Nephron progenitor cell (in vitro differentiated cells): ENCODE measurements around the gene PCDHGB7.
"Not testable (repeated sequence)": the region's sequence is repeated elsewhere in the genome, so short reads cannot be mapped to it uniquely, and the experiment has no call there.

Experiments
- DNase-seq: peaks from one replicate; pipeline ENCODE4 v3.0.0; 2021
- H3K27ac Mint-ChIP-seq: 2 replicates; pipeline ENCODE4 v1.8.0; 2021; ENCODE audit warnings: mild to moderate bottlenecking, moderate library complexity, mixed read lengths
- H3K27me3 Mint-ChIP-seq: 2 replicates; pipeline ENCODE4 v1.8.0; 2021; ENCODE audit warnings: mild to moderate bottlenecking, low read depth, mixed read lengths; ENCODE audit not compliant: poor library complexity
- H3K36me3 Mint-ChIP-seq: 2 replicates; pipeline ENCODE4 v1.8.0; 2021; ENCODE audit warnings: low read depth, mixed read lengths
- H3K4me1 Mint-ChIP-seq: 2 replicates; pipeline ENCODE4 v1.8.0; 2021; ENCODE audit warnings: mixed read lengths
- H3K4me3 Mint-ChIP-seq: 2 replicates; pipeline ENCODE4 v1.8.0; 2021; ENCODE audit warnings: mild to moderate bottlenecking, moderate library complexity, mixed read lengths
- H3K9me3 Mint-ChIP-seq: 2 replicates; pipeline ENCODE4 v1.8.0; 2021; ENCODE audit warnings: mild to moderate bottlenecking, moderate library complexity, mixed read lengths
- TF ChIP-seq, protein P1 (sequence below): fragments of 200-600 bp; sonication (generic); IDR thresholded peaks from 2 replicates; pipeline ENCODE4 v1.5.0; 2021; ENCODE audit warnings: antibody characterized with exemption

The PCDHGB7 gene

DNA sequence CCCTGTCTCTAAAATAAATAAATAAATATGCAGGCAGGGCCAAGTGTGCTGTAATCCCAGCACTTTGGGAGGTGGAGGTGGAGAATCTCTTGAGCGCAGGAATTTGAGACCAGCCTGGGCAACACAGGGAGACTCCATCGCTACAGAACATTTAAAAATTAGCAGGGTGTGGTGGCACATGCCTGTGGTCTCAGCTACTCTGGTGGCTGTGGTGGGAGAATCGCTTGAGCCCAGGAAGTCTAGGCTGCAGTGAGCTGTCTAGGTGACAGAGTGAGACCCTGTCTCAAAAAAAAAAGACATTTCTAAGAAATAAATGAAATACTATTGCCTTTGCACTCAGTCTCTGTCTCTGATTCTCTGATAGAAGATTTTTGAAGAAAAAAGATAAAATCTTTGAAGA lies 5.9 kb upstream of the PCDHGB7 start:
- H3K9me3 Mint-ChIP-seq, result peaks cover 100% of the 10 kb centered on the region
- TF ChIP-seq, protein P1, sequence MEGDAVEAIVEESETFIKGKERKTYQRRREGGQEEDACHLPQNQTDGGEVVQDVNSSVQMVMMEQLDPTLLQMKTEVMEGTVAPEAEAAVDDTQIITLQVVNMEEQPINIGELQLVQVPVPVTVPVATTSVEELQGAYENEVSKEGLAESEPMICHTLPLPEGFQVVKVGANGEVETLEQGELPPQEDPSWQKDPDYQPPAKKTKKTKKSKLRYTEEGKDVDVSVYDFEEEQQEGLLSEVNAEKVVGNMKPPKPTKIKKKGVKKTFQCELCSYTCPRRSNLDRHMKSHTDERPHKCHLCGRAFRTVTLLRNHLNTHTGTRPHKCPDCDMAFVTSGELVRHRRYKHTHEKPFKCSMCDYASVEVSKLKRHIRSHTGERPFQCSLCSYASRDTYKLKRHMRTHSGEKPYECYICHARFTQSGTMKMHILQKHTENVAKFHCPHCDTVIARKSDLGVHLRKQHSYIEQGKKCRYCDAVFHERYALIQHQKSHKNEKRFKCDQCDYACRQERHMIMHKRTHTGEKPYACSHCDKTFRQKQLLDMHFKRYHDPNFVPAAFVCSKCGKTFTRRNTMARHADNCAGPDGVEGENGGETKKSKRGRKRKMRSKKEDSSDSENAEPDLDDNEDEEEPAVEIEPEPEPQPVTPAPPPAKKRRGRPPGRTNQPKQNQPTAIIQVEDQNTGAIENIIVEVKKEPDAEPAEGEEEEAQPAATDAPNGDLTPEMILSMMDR, result no peak
- H3K27me3 Mint-ChIP-seq, result peaks cover 23% of the 10 kb centered on the region
- H3K4me3 Mint-ChIP-seq, result peak overlapping the region; percentile 49
- H3K27ac Mint-ChIP-seq, result no peak overlapping the region
- DNase-seq, result no peak
- peaks cover 23% of the 10 kb centered on the region for H3K4me1 Mint-ChIP-seq
- H3K36me3 Mint-ChIP-seq, result peaks cover 95% of the 10 kb centered on the region

DNA sequence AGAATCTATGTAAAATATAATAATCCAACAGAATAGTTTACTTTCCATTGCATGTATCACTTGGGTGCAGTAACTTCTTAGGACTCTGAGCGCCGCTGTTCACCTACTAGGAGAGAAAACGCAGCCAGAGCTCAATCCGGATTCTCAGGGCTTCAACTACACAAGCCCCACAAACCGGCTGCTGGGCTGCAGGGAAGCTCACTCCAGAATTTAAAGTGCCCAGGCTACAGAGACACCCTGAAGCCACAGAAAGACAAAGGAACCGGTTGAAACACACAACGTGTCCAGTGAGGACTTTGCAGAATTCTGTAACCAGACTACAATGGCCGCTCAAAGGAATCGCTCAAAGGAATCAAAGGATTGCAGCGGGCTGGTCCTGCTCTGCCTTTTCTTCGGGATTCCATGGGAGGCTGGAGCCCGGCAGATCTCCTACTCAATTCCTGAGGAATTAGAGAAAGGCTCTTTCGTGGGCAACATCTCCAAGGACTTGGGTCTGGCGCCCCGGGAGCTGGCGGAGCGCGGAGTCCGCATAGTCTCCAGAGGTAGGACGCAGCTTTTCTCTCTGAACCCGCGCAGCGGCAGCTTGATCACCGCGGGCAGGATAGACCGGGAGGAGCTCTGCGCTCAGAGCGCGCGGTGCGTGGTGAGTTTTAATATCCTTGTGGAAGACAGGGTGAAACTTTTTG lies 4.5 kb upstream of the PCDHGB7 start, which contains the start of gene PCDHGA10:
Gene PCDHGA10 (plus strand): TSS at position 134 of the 686 bp plus-strand sequence. CDS start 189 bp downstream, at position 323.
- peak; percentile 45 for DNase-seq
- peaks cover 26% of the 10 kb centered on the region for H3K27me3 Mint-ChIP-seq
- H3K4me3 Mint-ChIP-seq, result peak within 1 kb of the TSS; percentile 88
- H3K27ac Mint-ChIP-seq, result peak within 1 kb of the TSS; percentile 81
- peaks cover 97% of the 10 kb centered on the region for H3K36me3 Mint-ChIP-seq
- H3K4me1 Mint-ChIP-seq, result peaks cover 26% of the 10 kb centered on the region
- peaks cover 99% of the 10 kb centered on the region for H3K9me3 Mint-ChIP-seq
- TF ChIP-seq, protein P1, result peak; percentile 56

DNA sequence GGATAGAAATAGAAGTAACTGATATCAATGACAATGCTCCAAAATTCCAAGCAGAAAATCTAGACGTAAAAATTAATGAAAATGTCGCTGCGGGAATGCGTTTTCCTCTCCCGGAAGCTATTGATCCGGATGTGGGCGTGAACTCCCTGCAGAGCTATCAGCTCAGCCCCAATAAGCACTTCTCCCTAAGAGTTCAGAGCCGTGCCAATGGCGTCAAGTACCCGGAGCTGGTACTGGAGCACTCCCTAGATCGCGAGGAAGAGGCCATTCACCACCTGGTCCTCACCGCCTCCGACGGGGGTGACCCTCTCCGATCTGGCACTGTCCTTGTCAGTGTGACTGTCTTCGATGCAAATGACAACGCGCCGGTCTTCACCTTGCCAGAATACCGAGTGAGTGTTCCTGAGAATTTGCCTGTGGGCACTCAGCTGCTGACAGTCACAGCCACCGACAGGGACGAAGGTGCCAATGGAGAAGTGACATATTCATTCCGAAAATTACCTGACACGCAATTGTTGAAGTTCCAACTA lies 3.9 kb upstream of the PCDHGB7 start:
- Mint-ChIP-seq H3K4me1 (peaks cover 23% of the 10 kb centered on the region), H3K27me3 (peaks cover 30% of the 10 kb centered on the region), H3K27ac (peak overlapping the region; percentile 81), H3K9me3 (peaks cover 99% of the 10 kb centered on the region), H3K4me3 (peak overlapping the region; percentile 88), H3K36me3 (peaks cover 97% of the 10 kb centered on the region)
- no peak for DNase-seq
- TF ChIP-seq, protein P1, result no peak

DNA sequence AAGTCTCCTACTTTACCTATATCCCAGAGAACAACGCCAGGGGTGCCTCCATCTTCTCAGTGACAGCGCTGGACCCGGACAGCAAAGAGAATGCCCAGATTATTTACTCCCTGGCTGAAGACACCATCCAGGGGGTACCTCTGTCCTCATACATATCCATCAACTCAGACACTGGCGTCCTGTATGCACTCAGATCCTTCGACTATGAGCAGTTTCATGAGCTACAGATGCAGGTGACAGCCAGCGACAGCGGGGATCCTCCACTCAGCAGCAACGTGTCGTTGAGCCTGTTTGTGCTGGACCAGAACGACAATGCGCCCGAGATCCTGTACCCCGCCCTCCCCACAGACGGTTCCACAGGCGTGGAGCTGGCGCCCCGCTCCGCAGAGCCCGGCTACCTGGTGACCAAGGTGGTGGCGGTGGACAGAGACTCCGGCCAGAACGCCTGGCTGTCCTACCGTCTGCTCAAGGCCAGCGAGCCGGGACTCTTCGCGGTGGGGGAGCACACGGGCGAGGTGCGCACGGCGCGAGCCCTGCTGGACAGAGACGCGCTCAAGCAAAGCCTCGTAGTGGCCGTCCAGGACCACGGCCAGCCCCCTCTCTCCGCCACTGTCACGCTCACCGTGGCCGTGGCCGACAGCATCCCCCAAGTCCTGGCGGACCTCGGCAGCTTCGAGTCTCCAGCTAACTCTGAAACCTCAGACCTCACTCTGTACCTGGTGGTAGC lies 2.8 kb upstream of the PCDHGB7 start:
- peaks cover 97% of the 10 kb centered on the region for H3K36me3 Mint-ChIP-seq
- H3K27ac Mint-ChIP-seq, DNase-seq: not testable (repeated sequence)
- H3K4me1 Mint-ChIP-seq, result peaks cover 17% of the 10 kb centered on the region
- H3K27me3 Mint-ChIP-seq, result peaks cover 25% of the 10 kb centered on the region
- peaks cover 99% of the 10 kb centered on the region for H3K9me3 Mint-ChIP-seq
- H3K4me3 Mint-ChIP-seq, result peak overlapping the region; percentile 39

DNA sequence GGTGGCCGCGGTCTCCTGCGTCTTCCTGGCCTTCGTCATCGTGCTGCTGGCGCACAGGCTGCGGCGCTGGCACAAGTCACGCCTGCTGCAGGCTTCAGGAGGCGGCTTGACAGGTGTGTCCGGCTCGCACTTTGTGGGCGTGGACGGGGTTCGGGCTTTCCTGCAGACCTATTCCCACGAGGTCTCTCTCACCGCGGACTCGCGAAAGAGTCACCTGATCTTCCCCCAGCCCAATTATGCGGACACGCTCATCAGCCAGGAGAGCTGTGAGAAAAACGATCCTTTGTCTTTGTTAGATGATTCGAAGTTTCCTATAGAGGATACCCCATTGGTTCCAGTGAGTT lies 2.2 kb upstream of the PCDHGB7 start:
- H3K36me3 Mint-ChIP-seq, result peaks cover 97% of the 10 kb centered on the region
- H3K4me1 Mint-ChIP-seq, result peaks cover 16% of the 10 kb centered on the region
- H3K4me3 Mint-ChIP-seq, result peak overlapping the region; percentile 25
- not testable (repeated sequence) for DNase-seq, H3K27ac Mint-ChIP-seq
- peaks cover 25% of the 10 kb centered on the region for H3K27me3 Mint-ChIP-seq
- peaks cover 99% of the 10 kb centered on the region for H3K9me3 Mint-ChIP-seq

DNA sequence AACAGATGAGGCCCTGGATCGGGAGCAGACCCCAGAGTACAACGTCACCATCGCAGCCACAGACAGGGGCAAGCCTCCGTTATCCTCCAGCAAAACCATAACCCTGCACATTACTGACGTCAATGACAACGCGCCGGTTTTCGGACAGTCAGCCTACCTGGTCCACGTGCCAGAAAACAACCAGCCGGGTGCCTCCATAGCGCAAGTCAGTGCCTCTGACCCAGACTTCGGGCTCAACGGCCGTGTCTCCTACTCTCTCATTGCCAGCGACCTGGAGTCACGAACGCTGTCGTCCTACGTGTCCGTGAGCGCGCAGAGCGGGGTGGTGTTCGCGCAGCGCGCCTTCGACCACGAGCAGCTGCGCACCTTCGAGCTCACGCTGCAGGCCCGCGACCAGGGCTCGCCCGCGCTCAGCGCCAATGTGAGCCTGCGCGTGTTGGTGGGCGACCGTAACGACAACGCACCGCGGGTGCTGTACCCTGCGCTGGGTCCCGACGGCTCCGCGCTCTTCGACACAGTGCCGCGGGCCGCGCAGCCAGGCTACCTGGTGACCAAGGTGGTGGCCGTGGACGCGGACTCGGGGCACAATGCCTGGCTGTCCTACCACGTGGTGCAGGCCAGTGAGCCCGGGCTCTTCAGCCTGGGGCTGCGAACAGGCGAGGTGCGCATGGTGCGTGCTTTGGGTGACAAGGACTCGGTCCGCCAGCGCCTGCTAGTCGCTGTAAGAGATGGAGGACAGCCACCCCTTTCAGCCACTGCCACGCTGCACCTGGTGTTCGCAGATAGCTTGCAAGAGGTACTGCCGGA lies 1.8 kb downstream of the PCDHGB7 start:
- H3K27ac Mint-ChIP-seq, result no peak overlapping the region
- H3K27me3 Mint-ChIP-seq, result peaks cover 17% of the 10 kb centered on the region
- H3K36me3 Mint-ChIP-seq, result peaks cover 97% of the 10 kb centered on the region
- DNase-seq, result no peak
- peaks cover 5% of the 10 kb centered on the region for H3K4me1 Mint-ChIP-seq
- peak overlapping the region; percentile 80 for H3K4me3 Mint-ChIP-seq
- TF ChIP-seq, protein P1, result no peak
- peaks cover 97% of the 10 kb centered on the region for H3K9me3 Mint-ChIP-seq
